B cell (primary cell): ENCODE measurements around the gene FTCD. TPM values are rescaled to one million over a fixed set of nuclear protein-coding genes. Genes with fewer than 3 reads are reported as not detected.

Experiments used
- ATAC-seq: fragments of 200-7000 bp; cut with Tn5 transposase; one replicate; pipeline ENCODE4 v1.10.0; 2021; ENCODE audit warnings: low read depth, mild to moderate bottlenecking, moderate number of reproducible peaks, moderate library complexity
- CTCF ChIA-PET: fragments of 350-600 bp; sonication (Branson Sonifier 250); formaldehyde crosslinking; loops from one replicate; lab custom pipeline; 2021; ENCODE audit warnings: antibody characterized with exemption, inconsistent platforms; lab: Charles Lee
- POLR2A ChIA-PET: fragments of 350-600 bp; sonication (Branson Sonifier 250); formaldehyde crosslinking; loops from one replicate; lab custom pipeline; 2021; ENCODE audit warnings: antibody characterized with exemption; lab: Charles Lee
- DNase-seq: peaks from one replicate; pipeline ENCODE4 v3.0.0; 2013
- H2AFZ ChIP-seq: 2 replicates; pipeline ENCODE4 v1.6.1; 2012; ENCODE audit warnings: mild to moderate bottlenecking, low read depth, low read length; ENCODE audit not compliant: insufficient read depth, poor library complexity, severe bottlenecking
- H3K27ac ChIP-seq, 2 donors: 1 replicate in 1 of 2; 2 replicates in 1 of 2; pipeline ENCODE4 v1.5.1; 2012 to 2013; ENCODE audit warnings: low read length in 2 of 2, mild to moderate bottlenecking in 2 of 2, moderate library complexity in 1 of 2
- H3K27me3 ChIP-seq, 4 experiments: fragments of 200-600 bp in 1 of 4; sonication (generic) in 1 of 4; replicated peaks in 1 of 4; 1 replicate in 2 of 4; 2 replicates in 2 of 4; pipeline versions ENCODE4 v1.6.1 to v1.7.0; 2013 to 2016; ENCODE audit warnings: low read length in 3 of 4, mild to moderate bottlenecking in 2 of 4, mixed read lengths in 1 of 4, moderate library complexity in 1 of 4; ENCODE audit not compliant: insufficient read depth in 4 of 4, control insufficient read depth in 3 of 4; ENCODE audit errors: control extremely low read depth in 1 of 4
- H3K36me3 ChIP-seq, 2 experiments: replicated peaks in 1 of 2; 1 replicate in 1 of 2; 2 replicates in 1 of 2; pipeline versions ENCODE4 v1.6.1 to v1.7.1; 2013; ENCODE audit warnings: low read length in 1 of 2; ENCODE audit not compliant: insufficient read depth in 2 of 2, control insufficient read depth in 1 of 2; ENCODE audit errors: control extremely low read depth in 1 of 2, extremely low read depth in 1 of 2
- H3K4me1 ChIP-seq, 2 donors: fragments of 200-600 bp in 1 of 2; sonication (generic) in 1 of 2; 1 replicate in 1 of 2; 2 replicates in 1 of 2; pipeline versions ENCODE4 v1.5.1 to v1.6.1; 2013 to 2017; ENCODE audit warnings: low read length in 2 of 2; ENCODE audit not compliant: control insufficient read depth in 2 of 2, insufficient read depth in 2 of 2
- H3K4me2 ChIP-seq: replicated peaks from 2 replicates; pipeline ENCODE3; 2012; ENCODE audit warnings: mild to moderate bottlenecking, low read depth, low read length; ENCODE audit not compliant: poor library complexity, severe bottlenecking
- H3K4me3 ChIP-seq, 5 experiments: fragments of 200-600 bp in 1 of 5; sonication (generic) in 1 of 5; 1 replicate in 3 of 5; 2 replicates in 2 of 5; pipeline versions ENCODE4 v1.5.1 to v1.7.0; 2011 to 2016; ENCODE audit warnings: low read length in 4 of 5, mild to moderate bottlenecking in 4 of 5, low read depth in 2 of 5, control low read depth in 1 of 5, moderate library complexity in 1 of 5; ENCODE audit not compliant: insufficient read depth in 1 of 5; ENCODE audit errors: control extremely low read depth in 1 of 5, extremely low read depth in 1 of 5
- H3K79me2 ChIP-seq: fragments of 200-600 bp; sonication (generic); one replicate; pipeline ENCODE4 v1.6.0; 2016; ENCODE audit warnings: low read length; ENCODE audit not compliant: control insufficient read depth, insufficient read depth
- H3K9ac ChIP-seq: fragments of 200-600 bp; sonication (generic); 2 replicates; pipeline ENCODE4 v1.6.1; 2017; ENCODE audit warnings: mild to moderate bottlenecking, low read length, moderate library complexity
- H3K9me3 ChIP-seq, 3 donors: one replicate each; pipeline versions ENCODE4 v1.6.1 to v1.7.1; 2013; ENCODE audit warnings: low read length in 2 of 3; ENCODE audit not compliant: control insufficient read depth in 2 of 3, insufficient read depth in 1 of 3; ENCODE audit errors: control extremely low read depth in 1 of 3
- H4K20me1 ChIP-seq: 2 replicates; pipeline ENCODE4 v1.6.0; 2012; ENCODE audit warnings: mild to moderate bottlenecking, low read length; ENCODE audit not compliant: insufficient read depth, control insufficient read depth, poor library complexity, severe bottlenecking
- H3K27ac Mint-ChIP-seq: one replicate; pipeline ENCODE4 v1.8.0; 2021; ENCODE audit warnings: mixed read lengths
- H3K27me3 Mint-ChIP-seq: one replicate; pipeline ENCODE4 v1.8.0; 2021; ENCODE audit warnings: mixed read lengths
- H3K4me1 Mint-ChIP-seq: one replicate; pipeline ENCODE4 v1.8.0; 2021; ENCODE audit warnings: mixed read lengths
- H3K4me3 Mint-ChIP-seq: one replicate; pipeline ENCODE4 v1.8.0; 2021; ENCODE audit warnings: mixed read lengths
- H3K9me3 Mint-ChIP-seq: one replicate; pipeline ENCODE4 v1.8.0; 2022; ENCODE audit warnings: mixed read lengths; ENCODE audit not compliant: insufficient read depth
- CTCF ChIP-seq: fragments of 200-600 bp; IDR thresholded peaks from one replicate; pipeline ENCODE4 v1.8.0; 2022; ENCODE audit warnings: antibody characterized with exemption, mild to moderate bottlenecking
- EZH2 ChIP-seq: IDR thresholded peaks from 2 replicates; pipeline ENCODE4 v1.6.1; 2012; ENCODE audit warnings: borderline replicate concordance, low read depth, mild to moderate bottlenecking, moderate library complexity, low read length; ENCODE audit not compliant: insufficient read depth, poor library complexity, severe bottlenecking
- WGBS: methylation state at CpG from one replicate; pipeline ENCODE4 v1.1.5; 2013; ENCODE audit warnings: missing lambda C conversion rate; ENCODE audit not compliant: insufficient coverage; 5-methylcytosine and 5-hydroxymethylcytosine counted together
- intact Hi-C: fragments of 100-400 bp; cut with micrococcal nuclease; formaldehyde crosslinking; loops from one replicate; pipeline ENCODE4 v1.10.0; 2022
- polyA plus RNA-seq: library from polyadenylated mRNA; depleted of rRNA; stranded (reverse); fragments of >200 nt; gene quantifications from 2 replicates; pipeline ENCODE4 v1.2.3, GENCODE V29; 2012
- total RNA-seq, 2 donors: library from RNA; stranded (reverse); fragments of 120-200 nt in 1 of 2; gene quantifications; 1 replicate in 1 of 2; 2 replicates in 1 of 2; pipeline versions ENCODE4 v1.2.3 to v1.2.4, GENCODE V29; 2013 to 2022

The FTCD gene
- total and polyA plus RNA-seq, 2 donors (not counting 1 experiment from before 2014, with no cell fraction given), result 0.22 to 0.39 TPM

GRCh38 chr21:46154155-46154954 is 1.0 kb downstream of the FTCD start:
- H3K4me3 ChIP-seq, result no peak overlapping the region
- peaks cover 0 to 5% of the 10 kb centered on the region in 2 donors for H3K4me1 ChIP-seq
- WGBS, result 93% methylated on average over 39 of the region's 39 CpGs
- no peak for TF ChIP-seq EZH2
- TF ChIP-seq CTCF, result no peak
- Mint-ChIP-seq H3K4me3 (no peak overlapping the region), H3K27ac (no peak overlapping the region), H3K9me3 (no peaks in the 10 kb centered on the region), H3K4me1 (no peaks in the 10 kb centered on the region), H3K27me3 (no peaks in the 10 kb centered on the region)
- H3K9me3 ChIP-seq, result no peaks in the 10 kb centered on the region
- H3K36me3 ChIP-seq, result no peaks in the 10 kb centered on the region
- POLR2A ChIA-PET, result interaction anchor here (0.5 kb wide), 1 partner anchor 1223 kb away, joined by 4 read pairs; no protein-coding TSS in a partner anchor
- ATAC-seq, result no peak
- no peak for DNase-seq
- intact Hi-C loops, result no loop called here
- no peak overlapping the region for H3K9ac ChIP-seq
- CTCF ChIA-PET, result interaction anchor here (2.9 kb wide), 1 partner anchor 11 kb away, joined by 12 read pairs; no protein-coding TSS in a partner anchor
- H3K27me3 ChIP-seq, result no peaks in the 10 kb centered on the region
- no peak overlapping the region for H2AFZ ChIP-seq
- no peaks in the 10 kb centered on the region for H3K79me2 ChIP-seq
- H3K4me2 ChIP-seq, result no peak overlapping the region
- H3K27ac ChIP-seq, result no peak overlapping the region
- H4K20me1 ChIP-seq, result no peaks in the 10 kb centered on the region
